HepG2 (cell line): Measurements from ENCODE around the gene SMG5. TPM values are rescaled to one million over a fixed set of nuclear protein-coding genes. Genes with fewer than 3 reads are reported as not detected.

Source experiments
- AHDC1 ChIP-seq: sonication (generic); formaldehyde crosslinking; IDR thresholded peaks from 2 replicates; pipeline ENCODE4 v1.5.1; 2020; ENCODE audit warnings: mild to moderate bottlenecking, missing genetic modification reagents, borderline replicate concordance
- AKNA ChIP-seq: sonication (generic); formaldehyde crosslinking; IDR thresholded peaks from 2 replicates; pipeline ENCODE4 v1.4.0; 2020; ENCODE audit warnings: missing genetic modification reagents, borderline replicate concordance
- ARID4A ChIP-seq: sonication (generic); formaldehyde crosslinking; IDR thresholded peaks from 2 replicates; pipeline ENCODE4 v1.5.0; 2020; ENCODE audit warnings: mild to moderate bottlenecking, missing genetic modification reagents, borderline replicate concordance
- GPBP1L1 ChIP-seq: sonication (generic); formaldehyde crosslinking; IDR thresholded peaks from 2 replicates; pipeline ENCODE4 v1.5.0; 2020; ENCODE audit warnings: mild to moderate bottlenecking, missing genetic modification reagents
- MAFG ChIP-seq: sonication (generic); formaldehyde crosslinking; IDR thresholded peaks from 2 replicates; pipeline ENCODE4 v1.5.1; 2020; ENCODE audit warnings: mild to moderate bottlenecking, missing genetic modification reagents
- TCF7 ChIP-seq: sonication (generic); IDR thresholded peaks from 2 replicates; pipeline ENCODE4 v1.6.1; 2016; ENCODE audit warnings: antibody characterized with exemption, low read depth
- polyA plus RNA-seq, 8 experiments: library from polyadenylated mRNA; depleted of rRNA in 3 of 8; stranded (reverse) in 7 of 8; unstranded in 1 of 8; fragments of >200 nt; fragmentation: Illumina TruSeq in 4 of 8; extraction: Trizol in 4 of 8; gene quantifications; 2 replicates each; pipeline versions ENCODE4 v1.2.1 to v1.2.3, GENCODE V29; 2011 to 2016; ENCODE audit warnings: low read depth in 4 of 8, missing spikeins in 1 of 8, mixed read lengths in 1 of 8; ENCODE audit not compliant: insufficient read depth in 1 of 8
- total RNA-seq, 5 experiments: library from RNA; depleted of rRNA; stranded (reverse); fragments of >200 nt; fragmentation: Illumina TruSeq; extraction: Trizol; gene quantifications; 2 replicates each; pipeline ENCODE4 v1.2.3, GENCODE V29; 2016; ENCODE audit warnings: low read depth in 1 of 5

SMG5 gene
- total and polyA plus RNA-seq, 2 of the 13 experiments (the other 11 are each of a cell fraction or from before 2014, with no cell fraction given): 50.5 to 84.0 TPM

GRCh38 chr1:156276532-156276931 lies 6.1 kb downstream of the SMG5 start (continued):
- TF ChIP-seq ARID4A (CRISPR knock-in tag) (no peak), TCF7 (no peak), AHDC1 (CRISPR knock-in tag) (no peak), GPBP1L1 (CRISPR knock-in tag) (no peak), MAFG (no peak), AKNA (CRISPR knock-in tag) (no peak)
- TF ChIP-seq, all 625 proteins: peak for 0
